Ishikawa (cell line): ENCODE data around the gene PRR20G.

Experiments
- CEBPB ChIP-seq: IDR thresholded peaks from 2 replicates; pipeline ENCODE4 v1.6.1; 2012
- CREB1 ChIP-seq: IDR thresholded peaks from 2 replicates; pipeline ENCODE4 v1.6.1; 2012; ENCODE audit warnings: low read depth
- EGR1 ChIP-seq: IDR thresholded peaks from 2 replicates; pipeline ENCODE4 v1.6.1; 2012
- EP300 ChIP-seq: IDR thresholded peaks from 2 replicates; pipeline ENCODE4 v1.6.1; 2012; ENCODE audit warnings: borderline replicate concordance
- FOXM1 ChIP-seq: IDR thresholded peaks from 2 replicates; pipeline ENCODE4 v1.6.1; 2012; ENCODE audit warnings: low read depth, borderline replicate concordance
- NFIC ChIP-seq: IDR thresholded peaks from 2 replicates; pipeline ENCODE4 v1.6.1; 2012
- RAD21 ChIP-seq: IDR thresholded peaks from 2 replicates; pipeline ENCODE4 v1.6.1; 2012; ENCODE audit warnings: low read depth
- REST ChIP-seq: IDR thresholded peaks from 2 replicates; pipeline ENCODE4 v1.6.1; 2012; ENCODE audit warnings: low read depth, mild to moderate bottlenecking
- TAF1 ChIP-seq: IDR thresholded peaks from 2 replicates; pipeline ENCODE4 v1.6.1; 2012; ENCODE audit warnings: low read depth, mild to moderate bottlenecking
- TCF12 ChIP-seq: IDR thresholded peaks from 2 replicates; pipeline ENCODE4 v1.6.1; 2012; ENCODE audit warnings: low read depth
- TEAD4 ChIP-seq: IDR thresholded peaks from 2 replicates; pipeline ENCODE4 v1.6.1; 2012
- USF1 ChIP-seq: IDR thresholded peaks from 2 replicates; pipeline ENCODE4 v1.6.1; 2012
- YY1 ChIP-seq: IDR thresholded peaks from 2 replicates; pipeline ENCODE4 v1.6.1; 2012; ENCODE audit warnings: low read depth
- ZBTB7A ChIP-seq: IDR thresholded peaks from 2 replicates; pipeline ENCODE4 v1.6.1; 2012; ENCODE audit warnings: low read depth
- TF ChIP-seq, protein P1 (sequence below): IDR thresholded peaks from 2 replicates; pipeline ENCODE4 v1.6.1; 2012

Gene PRR20G

DNA sequence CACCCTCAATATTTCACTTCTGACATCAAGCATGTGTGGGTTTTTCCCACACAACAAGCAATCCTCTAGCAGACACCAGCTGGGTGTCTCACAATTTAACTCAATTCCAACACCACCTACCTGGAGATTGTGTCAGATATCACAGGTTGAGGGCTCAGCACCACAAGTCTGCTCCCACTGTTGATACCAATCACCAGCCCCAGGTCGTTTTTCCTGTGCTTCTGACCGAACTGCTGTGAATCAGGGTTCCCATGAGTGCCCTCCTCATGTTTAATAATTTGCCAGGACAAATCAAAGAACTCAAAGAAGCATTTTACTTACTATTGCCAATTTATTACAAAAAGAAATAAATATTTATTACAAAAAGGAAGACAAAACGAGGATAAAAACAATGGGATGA is 25.0 kb upstream of the PRR20G start:
- TF ChIP-seq TAF1 (no peak), TEAD4 (no peak), CREB1 (no peak), YY1 (no peak), RAD21 (no peak)

DNA sequence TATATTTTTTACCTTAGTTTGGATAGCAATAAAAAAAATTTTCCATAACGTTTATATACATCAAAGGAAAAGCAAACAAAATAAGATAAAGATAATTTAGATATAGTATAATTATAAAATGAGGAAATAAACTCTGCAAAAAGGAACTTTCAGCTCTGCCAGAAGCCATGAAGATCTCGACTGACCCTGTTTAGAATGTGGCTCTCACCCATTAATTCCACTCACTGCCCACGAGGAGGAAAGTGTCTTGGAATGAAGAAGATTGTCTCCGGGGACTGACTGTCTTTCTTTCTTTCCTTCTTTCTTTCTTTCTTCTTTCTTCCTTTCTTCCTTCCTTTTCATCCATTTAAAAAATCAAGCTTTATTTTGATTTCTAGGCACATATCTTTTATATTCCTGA is 20.1 kb upstream of the PRR20G start:
- no peak for TF ChIP-seq EP300
- TF ChIP-seq EGR1 = no peak
- no peak for TF ChIP-seq TEAD4
- no peak for TF ChIP-seq ZBTB7A
- TF ChIP-seq FOXM1 = no peak
- TF ChIP-seq YY1 = no peak
- TF ChIP-seq USF1 = no peak
- TF ChIP-seq CEBPB = no peak
- TF ChIP-seq TAF1 = no peak
- no peak for TF ChIP-seq CREB1
- no peak for TF ChIP-seq RAD21
- TF ChIP-seq NFIC = no peak
- no peak for TF ChIP-seq REST
- no peak for TF ChIP-seq TCF12

DNA sequence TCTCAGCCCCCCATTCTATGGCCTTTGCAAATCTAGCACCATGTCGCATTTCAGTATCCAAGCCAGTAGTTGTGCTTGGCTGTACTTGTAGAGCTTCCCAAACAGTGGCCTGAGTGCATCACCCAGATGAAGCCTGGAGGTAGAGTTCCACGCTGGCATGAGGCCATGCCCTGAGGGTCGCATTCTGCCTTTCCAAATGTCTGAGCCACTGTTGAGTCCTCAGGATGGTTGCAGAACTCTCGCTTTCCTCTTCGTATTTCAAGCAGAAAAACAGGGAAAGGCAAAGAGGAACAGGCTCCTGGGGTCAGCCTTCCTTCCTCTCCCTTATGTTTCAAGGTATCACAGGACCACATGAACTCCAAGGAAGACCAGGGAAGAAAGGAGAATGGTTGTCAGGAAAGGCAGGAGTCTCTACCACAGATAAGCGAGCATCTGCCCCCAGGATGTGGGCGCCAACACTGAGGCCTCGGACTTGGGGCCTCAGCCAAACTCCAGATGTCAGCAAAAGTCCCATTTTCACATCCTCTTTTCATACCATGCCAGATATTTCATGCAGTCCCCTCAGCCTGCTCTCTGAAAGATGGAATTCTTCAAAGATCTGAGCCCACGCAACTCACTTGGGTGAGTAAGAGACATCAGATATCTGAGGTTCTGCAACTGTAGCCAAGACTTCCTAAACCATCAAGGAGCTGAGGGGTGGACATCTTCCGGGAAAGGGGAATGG is 19.4 kb upstream of the PRR20G start:
- no peak for TF ChIP-seq CREB1
- TF ChIP-seq CEBPB = no peak
- no peak for TF ChIP-seq YY1
- no peak for TF ChIP-seq EGR1
- TF ChIP-seq FOXM1 = no peak
- TF ChIP-seq USF1 = no peak
- TF ChIP-seq TEAD4 = no peak
- TF ChIP-seq EP300 = no peak
- TF ChIP-seq REST = no peak
- no peak for TF ChIP-seq NFIC
- no peak for TF ChIP-seq TCF12
- no peak for TF ChIP-seq TAF1
- TF ChIP-seq, protein P1, sequence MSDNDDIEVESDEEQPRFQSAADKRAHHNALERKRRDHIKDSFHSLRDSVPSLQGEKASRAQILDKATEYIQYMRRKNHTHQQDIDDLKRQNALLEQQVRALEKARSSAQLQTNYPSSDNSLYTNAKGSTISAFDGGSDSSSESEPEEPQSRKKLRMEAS = no peak
- TF ChIP-seq ZBTB7A = no peak
- TF ChIP-seq RAD21 = no peak

- no peak for TF ChIP-seq EP300
- TF ChIP-seq REST = no peak
- TF ChIP-seq, protein P1 = no peak
- TF ChIP-seq FOXM1 = no peak
- TF ChIP-seq EGR1 = no peak
These were observed 18.7 kb upstream of the PRR20G start for GRCh38 chr3:127306361-127307111.
